ENCODE data around the gene TRDN.

DNA sequence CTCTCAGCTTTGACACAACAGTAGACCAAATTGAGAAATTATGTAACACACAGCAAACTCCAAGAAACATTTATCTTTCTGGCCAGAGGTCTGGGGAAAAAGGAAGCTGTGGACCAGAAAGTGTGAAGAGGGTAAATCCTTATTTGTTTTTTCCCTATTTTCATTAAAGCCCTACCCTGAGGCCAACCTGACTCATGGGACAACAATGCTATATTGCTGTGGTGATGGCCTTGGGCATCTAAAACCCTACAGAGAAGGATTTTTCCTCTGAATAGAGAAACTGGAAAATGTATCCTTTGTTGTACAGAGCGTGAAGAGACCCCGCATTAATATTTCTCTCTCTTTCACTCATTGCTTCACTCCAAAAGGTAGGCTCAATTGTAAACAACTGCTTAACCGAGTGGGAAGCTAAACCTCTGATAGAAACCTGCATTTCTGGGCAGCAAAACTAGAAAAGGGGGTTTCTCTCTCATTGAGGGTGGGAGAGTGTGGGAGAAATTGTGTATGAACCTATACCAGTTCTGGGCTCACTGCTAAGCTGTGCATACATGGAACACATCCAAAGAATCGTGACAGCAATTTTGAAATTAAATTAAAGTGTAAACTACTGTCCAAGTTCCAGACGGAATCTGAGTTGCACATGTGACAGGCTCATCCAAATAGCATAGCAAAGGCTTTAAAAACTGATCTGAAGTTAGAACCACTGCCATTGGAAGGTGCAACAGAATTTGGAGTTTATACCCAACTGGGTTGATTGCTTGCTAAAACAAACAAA lies 465.2 kb downstream of the TRDN start:
- TF ChIP-seq, protein P1, sequence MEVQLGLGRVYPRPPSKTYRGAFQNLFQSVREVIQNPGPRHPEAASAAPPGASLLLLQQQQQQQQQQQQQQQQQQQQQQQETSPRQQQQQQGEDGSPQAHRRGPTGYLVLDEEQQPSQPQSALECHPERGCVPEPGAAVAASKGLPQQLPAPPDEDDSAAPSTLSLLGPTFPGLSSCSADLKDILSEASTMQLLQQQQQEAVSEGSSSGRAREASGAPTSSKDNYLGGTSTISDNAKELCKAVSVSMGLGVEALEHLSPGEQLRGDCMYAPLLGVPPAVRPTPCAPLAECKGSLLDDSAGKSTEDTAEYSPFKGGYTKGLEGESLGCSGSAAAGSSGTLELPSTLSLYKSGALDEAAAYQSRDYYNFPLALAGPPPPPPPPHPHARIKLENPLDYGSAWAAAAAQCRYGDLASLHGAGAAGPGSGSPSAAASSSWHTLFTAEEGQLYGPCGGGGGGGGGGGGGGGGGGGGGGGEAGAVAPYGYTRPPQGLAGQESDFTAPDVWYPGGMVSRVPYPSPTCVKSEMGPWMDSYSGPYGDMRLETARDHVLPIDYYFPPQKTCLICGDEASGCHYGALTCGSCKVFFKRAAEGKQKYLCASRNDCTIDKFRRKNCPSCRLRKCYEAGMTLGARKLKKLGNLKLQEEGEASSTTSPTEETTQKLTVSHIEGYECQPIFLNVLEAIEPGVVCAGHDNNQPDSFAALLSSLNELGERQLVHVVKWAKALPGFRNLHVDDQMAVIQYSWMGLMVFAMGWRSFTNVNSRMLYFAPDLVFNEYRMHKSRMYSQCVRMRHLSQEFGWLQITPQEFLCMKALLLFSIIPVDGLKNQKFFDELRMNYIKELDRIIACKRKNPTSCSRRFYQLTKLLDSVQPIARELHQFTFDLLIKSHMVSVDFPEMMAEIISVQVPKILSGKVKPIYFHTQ (CRISPR knock-in tag; IDR thresholded peaks at IDR 0.05) = no peak
- TF ChIP-seq, protein P2, sequence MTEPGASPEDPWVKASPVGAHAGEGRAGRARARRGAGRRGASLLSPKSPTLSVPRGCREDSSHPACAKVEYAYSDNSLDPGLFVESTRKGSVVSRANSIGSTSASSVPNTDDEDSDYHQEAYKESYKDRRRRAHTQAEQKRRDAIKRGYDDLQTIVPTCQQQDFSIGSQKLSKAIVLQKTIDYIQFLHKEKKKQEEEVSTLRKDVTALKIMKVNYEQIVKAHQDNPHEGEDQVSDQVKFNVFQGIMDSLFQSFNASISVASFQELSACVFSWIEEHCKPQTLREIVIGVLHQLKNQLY (CRISPR knock-in tag; IDR thresholded peaks at IDR 0.05) = no peak
- TF ChIP-seq, protein P3, sequence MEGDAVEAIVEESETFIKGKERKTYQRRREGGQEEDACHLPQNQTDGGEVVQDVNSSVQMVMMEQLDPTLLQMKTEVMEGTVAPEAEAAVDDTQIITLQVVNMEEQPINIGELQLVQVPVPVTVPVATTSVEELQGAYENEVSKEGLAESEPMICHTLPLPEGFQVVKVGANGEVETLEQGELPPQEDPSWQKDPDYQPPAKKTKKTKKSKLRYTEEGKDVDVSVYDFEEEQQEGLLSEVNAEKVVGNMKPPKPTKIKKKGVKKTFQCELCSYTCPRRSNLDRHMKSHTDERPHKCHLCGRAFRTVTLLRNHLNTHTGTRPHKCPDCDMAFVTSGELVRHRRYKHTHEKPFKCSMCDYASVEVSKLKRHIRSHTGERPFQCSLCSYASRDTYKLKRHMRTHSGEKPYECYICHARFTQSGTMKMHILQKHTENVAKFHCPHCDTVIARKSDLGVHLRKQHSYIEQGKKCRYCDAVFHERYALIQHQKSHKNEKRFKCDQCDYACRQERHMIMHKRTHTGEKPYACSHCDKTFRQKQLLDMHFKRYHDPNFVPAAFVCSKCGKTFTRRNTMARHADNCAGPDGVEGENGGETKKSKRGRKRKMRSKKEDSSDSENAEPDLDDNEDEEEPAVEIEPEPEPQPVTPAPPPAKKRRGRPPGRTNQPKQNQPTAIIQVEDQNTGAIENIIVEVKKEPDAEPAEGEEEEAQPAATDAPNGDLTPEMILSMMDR (IDR thresholded peaks at IDR 0.05) = no peak
- TF ChIP-seq ATF1 (CRISPR knock-in tag; IDR thresholded peaks at IDR 0.05) = no peak
- TF ChIP-seq, protein P4, sequence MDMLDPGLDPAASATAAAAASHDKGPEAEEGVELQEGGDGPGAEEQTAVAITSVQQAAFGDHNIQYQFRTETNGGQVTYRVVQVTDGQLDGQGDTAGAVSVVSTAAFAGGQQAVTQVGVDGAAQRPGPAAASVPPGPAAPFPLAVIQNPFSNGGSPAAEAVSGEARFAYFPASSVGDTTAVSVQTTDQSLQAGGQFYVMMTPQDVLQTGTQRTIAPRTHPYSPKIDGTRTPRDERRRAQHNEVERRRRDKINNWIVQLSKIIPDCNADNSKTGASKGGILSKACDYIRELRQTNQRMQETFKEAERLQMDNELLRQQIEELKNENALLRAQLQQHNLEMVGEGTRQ (CRISPR knock-in tag; IDR thresholded peaks at IDR 0.05) = no peak
